Tibial nerve (tissue), 4 donors: ENCODE data around the gene NRG4. TPM values are rescaled to one million over a fixed set of nuclear protein-coding genes. Genes with fewer than 3 reads are reported as not detected.
A peak's percentile ranks its signal among the peaks of the same experiment; 100 is the strongest.
"Not testable (repeated sequence)": the region's sequence is repeated elsewhere in the genome, so short reads cannot be mapped to it uniquely, and the experiment has no call there.

Experiments
- DNase-seq, 2 donors: peaks; one replicate each; pipeline ENCODE4 v3.0.0-alpha.2; 2019; ENCODE audit warnings: low spot score in 2 of 2
- H3K27ac ChIP-seq, 4 donors: fragments of 200-600 bp; sonication (generic) in 3 of 4; one replicate each; pipeline ENCODE4 v1.5.1; 2017 to 2019; ENCODE audit warnings: mild to moderate bottlenecking in 1 of 4
- H3K27me3 ChIP-seq, 2 donors: fragments of 200-600 bp; sonication (generic) in 1 of 2; one replicate each; pipeline versions ENCODE4 v1.5.1 to v1.6.0; 2017 to 2019
- H3K36me3 ChIP-seq, 3 donors: fragments of 200-600 bp; sonication (generic); one replicate each; pipeline ENCODE4 v1.5.1; 2018 to 2019
- H3K4me1 ChIP-seq, 4 donors: fragments of 200-600 bp; sonication (generic) in 3 of 4; one replicate each; pipeline ENCODE4 v1.5.1; 2017 to 2019
- H3K4me3 ChIP-seq, 4 donors: fragments of 200-600 bp; sonication (generic) in 3 of 4; one replicate each; pipeline ENCODE4 v1.5.1; 2017 to 2019; ENCODE audit warnings: mild to moderate bottlenecking in 1 of 4, moderate library complexity in 1 of 4
- H3K9me3 ChIP-seq, 4 donors: fragments of 200-600 bp; sonication (generic) in 3 of 4; one replicate each; pipeline ENCODE4 v1.5.1; 2017 to 2019
- EP300 ChIP-seq, 2 donors: sonication (generic); formaldehyde crosslinking; IDR thresholded peaks; one replicate each; pipeline ENCODE4 v1.6.1; 2017; ENCODE audit warnings: antibody characterized with exemption in 2 of 2, mild to moderate bottlenecking in 1 of 2
- POLR2A ChIP-seq, 2 donors: fragments of 450-650 bp; IDR thresholded peaks; one replicate each; pipeline ENCODE4 v1.6.1; 2017; ENCODE audit warnings: antibody characterized with exemption in 2 of 2, mild to moderate bottlenecking in 2 of 2, moderate library complexity in 2 of 2
- WGBS, 2 donors: methylation state at CpG; one replicate each; pipeline ENCODE4 v1.1.5; 2018; 5-methylcytosine and 5-hydroxymethylcytosine counted together
- total RNA-seq, 4 donors: library from RNA; depleted of rRNA; stranded (reverse); fragments of >200 nt; gene quantifications; one replicate each; pipeline ENCODE4 v1.1.0, GENCODE V29; 2016
- TF ChIP-seq, protein P1 (sequence below), 5 experiments: fragments of 200-600 bp in 3 of 5; fragments of 450-650 bp in 2 of 5; sonication (generic) in 3 of 5; IDR thresholded peaks; one replicate each; pipeline ENCODE4 v1.5.1; 2016 to 2019; ENCODE audit warnings: antibody characterized with exemption in 5 of 5, mild to moderate bottlenecking in 3 of 5, moderate library complexity in 2 of 5

The NRG4 gene
- total RNA-seq, 4 donors from 2014 or later = 0.44 TPM; not detected in 3

DNA sequence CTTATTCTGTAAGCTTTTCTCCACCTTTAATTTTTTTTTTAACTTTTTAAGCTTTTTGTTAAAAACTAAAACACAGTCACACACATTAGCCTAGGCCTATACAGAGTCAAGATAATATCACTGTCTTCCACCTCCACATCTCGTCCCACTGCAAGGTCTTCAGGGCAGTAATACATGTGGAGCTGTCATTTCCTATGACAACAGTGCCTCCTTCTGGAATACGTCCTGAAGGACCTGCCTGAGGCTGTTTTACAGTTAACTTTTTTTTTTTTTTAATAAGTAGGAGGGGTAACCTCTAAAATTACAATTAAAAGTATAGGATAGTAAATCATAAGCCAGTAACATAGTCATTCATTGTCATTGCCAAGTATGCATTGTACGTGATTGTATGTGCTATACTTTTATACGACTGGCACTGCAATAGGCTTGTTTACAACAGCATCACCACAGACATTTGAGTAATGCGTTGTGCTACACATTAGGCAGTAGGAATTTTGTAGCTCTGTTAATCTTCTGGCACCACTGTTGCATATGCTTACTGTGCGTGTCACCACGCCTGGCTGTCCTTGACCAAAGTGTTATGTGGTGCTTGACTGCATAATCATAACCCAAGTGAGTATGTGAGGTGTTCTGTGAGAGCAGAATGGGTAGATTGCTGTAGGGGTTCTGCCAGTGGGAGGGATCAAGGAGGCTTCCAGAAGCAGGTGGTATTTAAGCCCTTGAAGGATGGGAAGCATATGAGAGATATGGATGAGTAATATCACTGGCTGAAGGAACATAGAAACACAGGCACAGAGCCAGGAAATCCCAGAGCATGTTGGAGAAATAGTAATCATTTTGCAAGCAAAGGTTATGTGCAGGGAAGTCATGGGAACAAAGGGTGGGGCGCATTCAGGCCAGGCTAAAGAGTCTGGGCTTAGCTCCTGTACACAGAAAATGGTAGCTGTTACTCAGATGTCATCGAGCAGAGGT lies 90.2 kb downstream of the NRG4 start:
- H3K4me1 ChIP-seq = peaks cover 0 to 22% (median 0%) of the 10 kb centered on the region in 4 donors

DNA sequence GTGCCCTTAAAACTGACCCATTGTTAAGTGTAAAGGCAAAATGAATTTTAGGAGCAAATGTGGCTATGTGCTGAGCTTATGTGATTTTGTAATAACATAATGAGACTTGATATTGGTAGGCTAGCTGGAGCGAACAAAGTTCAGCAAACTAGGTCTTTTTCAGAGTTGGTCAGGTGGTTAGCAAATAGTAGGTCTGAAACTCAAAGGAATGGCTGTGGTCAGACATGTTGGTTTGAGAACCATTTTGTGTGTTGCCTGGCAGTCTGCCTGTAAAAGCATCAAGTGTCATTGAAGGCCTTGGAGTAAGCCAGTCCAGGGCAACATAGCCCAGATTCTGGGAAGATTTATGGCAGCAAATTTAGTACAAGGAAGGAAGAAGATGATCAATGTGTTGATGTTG lies 92.1 kb downstream of the NRG4 start:
- 100% methylated on average over 1 of the region's 1 CpG for WGBS, 2 donors

More for the DNA sequence above, 90.2 kb downstream of the NRG4 start:
- H3K27ac ChIP-seq = peak overlapping the region in 2 of 4 donors; percentile 17 to 56
- DNase-seq = peak; percentile 21 to 74
- peaks cover 0 to 37% (median 0%) of the 10 kb centered on the region in 3 donors for H3K36me3 ChIP-seq
- WGBS, 2 donors = 70 to 71% methylated on average over 9 of the region's 9 CpGs
- H3K27me3 ChIP-seq = no peaks in the 10 kb centered on the region
- no peak overlapping the region for H3K4me3 ChIP-seq
- no peaks in the 10 kb centered on the region for H3K9me3 ChIP-seq
- TF ChIP-seq EP300 (IDR thresholded peaks at IDR 0.05) (peak in 1 of 2 donors; percentile 58), POLR2A (IDR thresholded peaks at IDR 0.05) (no peak)
- TF ChIP-seq, protein P1, sequence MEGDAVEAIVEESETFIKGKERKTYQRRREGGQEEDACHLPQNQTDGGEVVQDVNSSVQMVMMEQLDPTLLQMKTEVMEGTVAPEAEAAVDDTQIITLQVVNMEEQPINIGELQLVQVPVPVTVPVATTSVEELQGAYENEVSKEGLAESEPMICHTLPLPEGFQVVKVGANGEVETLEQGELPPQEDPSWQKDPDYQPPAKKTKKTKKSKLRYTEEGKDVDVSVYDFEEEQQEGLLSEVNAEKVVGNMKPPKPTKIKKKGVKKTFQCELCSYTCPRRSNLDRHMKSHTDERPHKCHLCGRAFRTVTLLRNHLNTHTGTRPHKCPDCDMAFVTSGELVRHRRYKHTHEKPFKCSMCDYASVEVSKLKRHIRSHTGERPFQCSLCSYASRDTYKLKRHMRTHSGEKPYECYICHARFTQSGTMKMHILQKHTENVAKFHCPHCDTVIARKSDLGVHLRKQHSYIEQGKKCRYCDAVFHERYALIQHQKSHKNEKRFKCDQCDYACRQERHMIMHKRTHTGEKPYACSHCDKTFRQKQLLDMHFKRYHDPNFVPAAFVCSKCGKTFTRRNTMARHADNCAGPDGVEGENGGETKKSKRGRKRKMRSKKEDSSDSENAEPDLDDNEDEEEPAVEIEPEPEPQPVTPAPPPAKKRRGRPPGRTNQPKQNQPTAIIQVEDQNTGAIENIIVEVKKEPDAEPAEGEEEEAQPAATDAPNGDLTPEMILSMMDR (IDR thresholded peaks at IDR 0.05) = peak in 1 of 5 experiments; percentile 14

DNA sequence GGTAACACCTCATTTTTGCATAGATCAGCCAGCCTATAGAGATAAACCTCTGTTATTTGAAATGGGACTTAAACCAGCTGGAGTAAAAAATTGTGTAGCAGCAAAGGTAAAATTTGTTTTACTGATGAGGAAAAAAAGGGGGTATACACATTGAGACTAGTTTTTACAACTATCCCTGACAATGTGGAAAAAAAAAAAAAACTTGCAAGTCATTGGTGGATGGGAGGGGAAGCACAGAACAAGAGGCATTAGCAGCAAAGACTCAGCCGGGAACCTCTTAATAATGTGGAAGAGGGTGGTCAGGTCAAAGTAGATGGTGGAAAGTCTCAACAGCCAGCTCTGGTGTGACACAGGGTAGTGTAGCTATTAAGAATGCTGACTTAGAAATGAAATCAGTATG lies 94.1 kb downstream of the NRG4 start:
- peaks cover 0 to 14% (median 0%) of the 10 kb centered on the region in 4 donors for H3K4me1 ChIP-seq
- no peak for TF ChIP-seq POLR2A (IDR thresholded peaks at IDR 0.05)
- TF ChIP-seq EP300 (IDR thresholded peaks at IDR 0.05) = no peak
- TF ChIP-seq, protein P1 (IDR thresholded peaks at IDR 0.05) = no peak
- H3K36me3 ChIP-seq = peaks cover 2 to 59% (median 3%) of the 10 kb centered on the region in 3 donors
- no peaks in the 10 kb centered on the region for H3K9me3 ChIP-seq
- DNase-seq = no peak
- no peak overlapping the region for H3K27ac ChIP-seq
- H3K27me3 ChIP-seq = no peaks in the 10 kb centered on the region
- WGBS, 2 donors = 84 to 85% methylated on average over 1 of the region's 1 CpG
- H3K4me3 ChIP-seq = no peak overlapping the region

More for the DNA sequence above, 92.1 kb downstream of the NRG4 start:
- TF ChIP-seq, protein P1 (IDR thresholded peaks at IDR 0.05) = no peak
- TF ChIP-seq POLR2A (IDR thresholded peaks at IDR 0.05) = no peak
- TF ChIP-seq EP300 (IDR thresholded peaks at IDR 0.05) = no peak
- no peak overlapping the region for H3K27ac ChIP-seq
- no peaks in the 10 kb centered on the region for H3K9me3 ChIP-seq
- no peaks in the 10 kb centered on the region for H3K27me3 ChIP-seq
- no peak for DNase-seq
- H3K36me3 ChIP-seq = peaks cover under 1 to 43% (median under 1%) of the 10 kb centered on the region in 3 donors
- peaks cover 0 to 14% (median 0%) of the 10 kb centered on the region in 4 donors for H3K4me1 ChIP-seq
- H3K4me3 ChIP-seq = no peak overlapping the region

DNA sequence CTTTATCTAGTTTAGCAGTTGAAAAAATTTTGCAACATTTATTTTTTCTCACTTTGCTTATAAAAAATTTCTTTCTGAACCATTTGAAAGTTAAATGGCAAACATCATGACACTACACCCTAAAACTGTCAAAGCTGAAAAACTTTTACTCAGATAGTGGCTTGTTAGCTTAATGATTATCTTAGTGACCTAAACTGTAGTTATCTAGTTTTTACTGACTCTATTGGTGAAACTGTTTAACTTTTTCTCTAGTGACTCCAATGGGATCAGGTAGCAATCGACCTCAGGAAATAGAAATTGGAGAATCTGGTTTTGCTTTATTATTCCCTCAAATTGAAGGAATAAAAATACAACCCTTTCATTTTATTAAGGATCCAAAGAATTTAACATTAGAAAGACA lies 95.2 kb downstream of the NRG4 start:
- Histone ChIP-seq H3K4me1 (peaks cover 0 to 2% (median 0%) of the 10 kb centered on the region in 4 donors), H3K9me3 (peaks cover 0 to 6% (median 0%) of the 10 kb centered on the region in 4 donors), H3K27ac (no peak overlapping the region), H3K36me3 (peaks cover 2 to 68% (median 3%) of the 10 kb centered on the region in 3 donors), H3K27me3 (no peaks in the 10 kb centered on the region), H3K4me3 (no peak overlapping the region)
- DNase-seq = no peak
- TF ChIP-seq EP300 (IDR thresholded peaks at IDR 0.05) (no peak), POLR2A (IDR thresholded peaks at IDR 0.05) (no peak)
- TF ChIP-seq, protein P1 (IDR thresholded peaks at IDR 0.05) = no peak
- WGBS, 2 donors = 91 to 92% methylated on average over 1 of the region's 1 CpG

DNA sequence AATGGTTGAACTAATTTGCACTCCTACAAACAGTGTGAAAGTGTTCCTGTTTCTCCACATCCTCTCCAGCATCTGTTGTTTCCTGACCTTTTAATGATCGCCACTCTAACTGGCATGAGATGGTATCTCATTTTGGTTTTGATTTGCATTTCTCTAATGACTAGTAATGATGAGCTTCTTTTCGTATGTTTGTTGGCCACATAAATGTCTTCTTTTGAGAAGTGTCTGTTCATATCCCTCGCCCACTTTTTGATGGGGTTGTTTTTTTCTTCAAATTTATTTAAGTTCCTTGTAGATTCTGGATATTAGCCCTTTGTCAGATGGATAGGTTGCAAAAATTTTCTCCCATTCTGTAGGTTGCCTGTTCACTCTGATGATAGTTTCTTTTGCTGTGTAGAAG lies 101.9 kb downstream of the NRG4 start:
- H3K27ac ChIP-seq, H3K4me3 ChIP-seq, H3K27me3 ChIP-seq, DNase-seq: not testable (repeated sequence)
- H3K4me1 ChIP-seq = peaks cover 0 to 14% (median under 1%) of the 10 kb centered on the region in 4 donors
- peaks cover 0 to 13% (median 0%) of the 10 kb centered on the region in 4 donors for H3K9me3 ChIP-seq
- WGBS, 2 donors = 95 to 98% methylated on average over 3 of the region's 3 CpGs
- peaks cover 2 to 66% (median 3%) of the 10 kb centered on the region in 3 donors for H3K36me3 ChIP-seq
